Astrocyte (in vitro differentiated cells and primary cell): ENCODE results near the gene ORAI3. TPM values are rescaled to one million over a fixed set of nuclear protein-coding genes. Genes with fewer than 3 reads are reported as not detected.
A peak's percentile ranks its signal among the peaks of the same experiment; 100 is the strongest.

ENCODE experiments used
- DNase-seq: peaks from one replicate; pipeline ENCODE4 v3.0.0-alpha.2; 2010; ENCODE audit warnings: low read depth
- FAIRE-seq: peaks from 2 replicates; lab custom pipeline; 2011; peaks lifted over from hg19 to GRCh38; lab: Jason Lieb, UNC
- H2AFZ ChIP-seq: 2 replicates; pipeline ENCODE4 v1.6.0; 2012; ENCODE audit warnings: low read depth, low read length, inconsistent platforms
- H3K27ac ChIP-seq: 2 replicates; pipeline ENCODE4 v1.5.1; 2011; ENCODE audit warnings: low read depth, low read length, inconsistent platforms
- H3K27me3 ChIP-seq: 2 replicates; pipeline ENCODE4 v1.6.0; 2011; ENCODE audit warnings: low read length, inconsistent platforms; ENCODE audit not compliant: insufficient read depth
- H3K36me3 ChIP-seq: 2 replicates; pipeline ENCODE4 v1.5.1; 2011; ENCODE audit warnings: low read length, inconsistent platforms; ENCODE audit not compliant: insufficient read depth
- H3K4me1 ChIP-seq: 2 replicates; pipeline ENCODE4 v1.5.1; 2011; ENCODE audit warnings: low read length, inconsistent platforms; ENCODE audit not compliant: insufficient read depth
- H3K4me2 ChIP-seq: 2 replicates; pipeline ENCODE4 v1.6.0; 2012; ENCODE audit warnings: low read length, inconsistent platforms
- H3K4me3 ChIP-seq: 2 replicates; pipeline ENCODE4 v1.5.1; 2011; ENCODE audit warnings: low read depth, mild to moderate bottlenecking, low read length, inconsistent platforms; ENCODE audit not compliant: insufficient read depth
- H3K79me2 ChIP-seq: 2 replicates; pipeline ENCODE4 v1.6.0; 2012; ENCODE audit warnings: mild to moderate bottlenecking, low read length, inconsistent platforms; ENCODE audit not compliant: insufficient read depth
- H3K9ac ChIP-seq: 2 replicates; pipeline ENCODE4 v1.6.0; 2012; ENCODE audit warnings: mild to moderate bottlenecking, low read length, inconsistent platforms
- H3K9me3 ChIP-seq: 2 replicates; pipeline ENCODE4 v1.5.1; 2012; ENCODE audit warnings: low read depth, mild to moderate bottlenecking, low read length, inconsistent platforms; ENCODE audit not compliant: insufficient read depth
- H4K20me1 ChIP-seq: 2 replicates; pipeline ENCODE4 v1.6.0; 2012; ENCODE audit warnings: low read length, inconsistent platforms; ENCODE audit not compliant: insufficient read depth
- H3K27ac Mint-ChIP-seq: one replicate; pipeline ENCODE4 v1.8.0; 2021; ENCODE audit warnings: mild to moderate bottlenecking, mixed read lengths; ENCODE audit not compliant: unreplicated experiment
- H3K27me3 Mint-ChIP-seq: one replicate; pipeline ENCODE4 v1.8.0; 2021; ENCODE audit warnings: low read depth, mixed read lengths; ENCODE audit not compliant: unreplicated experiment
- H3K36me3 Mint-ChIP-seq: one replicate; pipeline ENCODE4 v1.8.0; 2021; ENCODE audit warnings: low read depth, mixed read lengths; ENCODE audit not compliant: unreplicated experiment
- H3K4me1 Mint-ChIP-seq: one replicate; pipeline ENCODE4 v1.8.0; 2021; ENCODE audit warnings: low read depth, mixed read lengths; ENCODE audit not compliant: unreplicated experiment
- H3K4me3 Mint-ChIP-seq: one replicate; pipeline ENCODE4 v1.8.0; 2021; ENCODE audit warnings: mild to moderate bottlenecking, moderate library complexity, mixed read lengths; ENCODE audit not compliant: unreplicated experiment
- H3K9me3 Mint-ChIP-seq: one replicate; pipeline ENCODE4 v1.8.0; 2021; ENCODE audit warnings: mild to moderate bottlenecking, mixed read lengths; ENCODE audit not compliant: unreplicated experiment
- CTCF ChIP-seq: IDR thresholded peaks from 2 replicates; pipeline ENCODE4 v1.5.1; 2011; ENCODE audit warnings: low read depth, mild to moderate bottlenecking, inconsistent platforms, low read length, moderate library complexity; ENCODE audit not compliant: insufficient read depth
- EZH2 ChIP-seq: IDR thresholded peaks from 2 replicates; pipeline ENCODE4 v1.6.1; 2012; ENCODE audit warnings: mild to moderate bottlenecking, low read length, inconsistent platforms; ENCODE audit not compliant: insufficient read depth
- total RNA-seq: library from RNA; stranded (reverse); gene quantifications from 2 replicates; pipeline ENCODE4 v1.2.1, GENCODE V29; 2021

ORAI3 gene
- total RNA-seq, 1 donor from 2014 or later = 21.1 TPM

DNA sequence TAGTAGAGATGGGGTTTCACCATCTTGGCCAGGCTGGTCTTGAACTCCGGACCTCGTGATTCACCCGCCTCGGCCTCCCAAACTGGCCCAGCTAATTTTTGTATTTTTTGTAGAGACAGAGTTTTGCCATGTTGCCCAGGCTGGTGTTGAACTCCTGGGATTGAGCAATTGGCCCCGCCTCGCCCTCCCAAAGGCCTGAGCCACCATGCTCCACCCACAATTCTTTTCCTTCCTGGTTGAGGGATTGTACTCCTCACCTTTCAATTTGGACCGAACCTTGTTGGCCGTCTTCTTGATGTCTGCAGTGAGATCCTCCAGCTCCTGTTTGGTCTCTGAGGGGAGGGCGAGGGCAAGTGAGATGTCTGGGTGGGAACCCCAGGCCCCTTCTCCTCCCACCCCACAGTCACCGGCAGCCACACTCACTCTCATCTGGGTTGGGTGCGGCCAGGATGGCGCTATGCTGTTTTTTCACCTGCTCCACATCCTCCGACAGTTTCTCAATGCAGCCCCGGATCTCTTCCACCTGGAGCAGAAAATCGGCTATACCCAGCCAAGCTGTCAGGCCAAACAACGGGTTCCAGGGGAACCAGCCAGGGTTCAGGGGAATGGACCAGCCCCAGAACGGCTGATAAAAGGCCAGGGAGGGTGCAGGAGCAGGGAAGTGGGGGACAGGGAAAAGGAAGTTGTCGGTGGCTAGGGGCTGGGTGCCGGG, 52.0 kb downstream of the ORAI3 start:
- Histone ChIP-seq H3K4me3 (no peak overlapping the region), H3K79me2 (peaks cover 39% of the 10 kb centered on the region), H3K4me2 (no peak overlapping the region), H3K9me3 (no peaks in the 10 kb centered on the region), H3K27me3 (no peaks in the 10 kb centered on the region), H3K36me3 (no peaks in the 10 kb centered on the region), H3K27ac (no peak overlapping the region), H3K9ac (no peak overlapping the region), H2AFZ (no peak overlapping the region), H3K4me1 (peaks cover 38% of the 10 kb centered on the region), H4K20me1 (peaks cover 11% of the 10 kb centered on the region)
- H3K4me3 Mint-ChIP-seq = no peak overlapping the region
- no peaks in the 10 kb centered on the region for H3K27me3 Mint-ChIP-seq
- DNase-seq (no peak), FAIRE-seq (no peak)
- TF ChIP-seq CTCF = no peak
- TF ChIP-seq EZH2 = no peak
- peaks cover 52% of the 10 kb centered on the region for H3K4me1 Mint-ChIP-seq
- peaks cover 5% of the 10 kb centered on the region for H3K36me3 Mint-ChIP-seq
- no peaks in the 10 kb centered on the region for H3K9me3 Mint-ChIP-seq
- peak overlapping the region; percentile 18 for H3K27ac Mint-ChIP-seq

GRCh38 chr16:31001507-31002249, 52.8 kb downstream of the ORAI3 start:
- TF ChIP-seq CTCF = no peak
- no peak for TF ChIP-seq EZH2
- no peak overlapping the region for H3K4me3 Mint-ChIP-seq
- Histone ChIP-seq H3K79me2 (peaks cover 44% of the 10 kb centered on the region), H4K20me1 (peaks cover 11% of the 10 kb centered on the region), H3K9me3 (no peaks in the 10 kb centered on the region), H3K4me1 (peaks cover 32% of the 10 kb centered on the region), H2AFZ (no peak overlapping the region), H3K9ac (no peak overlapping the region), H3K36me3 (no peaks in the 10 kb centered on the region), H3K27ac (no peak overlapping the region), H3K4me2 (no peak overlapping the region), H3K27me3 (no peaks in the 10 kb centered on the region), H3K4me3 (no peak overlapping the region)
- H3K4me1 Mint-ChIP-seq = peaks cover 56% of the 10 kb centered on the region
- no peak for DNase-seq
- no peaks in the 10 kb centered on the region for H3K9me3 Mint-ChIP-seq
- H3K36me3 Mint-ChIP-seq = peaks cover 2% of the 10 kb centered on the region
- FAIRE-seq = no peak
- H3K27ac Mint-ChIP-seq = peak overlapping the region; percentile 99
- no peaks in the 10 kb centered on the region for H3K27me3 Mint-ChIP-seq
